Medulla oblongata (tissue), 1 donor: ENCODE results near the gene GRIN2B.

Experiments used
- DNase-seq: peaks from one replicate; pipeline ENCODE4 v3.0.0-alpha.2; 2015; ENCODE audit errors: extremely low spot score

GRIN2B gene

GRCh38 chr12:13956060-13956590, 25.3 kb downstream of the GRIN2B start:
- DNase-seq, result peak; percentile 50

- DNase-seq, result no peak
Observed at GRCh38 chr12:13952096-13952495, 29.3 kb downstream of the GRIN2B start.

- no peak for DNase-seq
Observed at GRCh38 chr12:13950502-13950901, 30.9 kb downstream of the GRIN2B start.

GRCh38 chr12:13948621-13949020, 32.8 kb downstream of the GRIN2B start:
- DNase-seq, result no peak

GRCh38 chr12:13947276-13947946, 34.0 kb downstream of the GRIN2B start:
- DNase-seq, result no peak

- no peak for DNase-seq
Observed at GRCh38 chr12:13945641-13946040, 35.8 kb downstream of the GRIN2B start.

GRCh38 chr12:13945236-13945635, 36.2 kb downstream of the GRIN2B start:
- DNase-seq, result no peak

- no peak for DNase-seq
Observed at GRCh38 chr12:13942826-13943225, 38.6 kb downstream of the GRIN2B start.

GRCh38 chr12:13941258-13942249, 39.8 kb downstream of the GRIN2B start:
- DNase-seq, result peak; percentile 75

- DNase-seq, result no peak
Observed at GRCh38 chr12:13940335-13940865, 41.0 kb downstream of the GRIN2B start.

GRCh38 chr12:13937735-13938134, 43.7 kb downstream of the GRIN2B start:
- DNase-seq, result no peak

GRCh38 chr12:13935169-13935568, 46.2 kb downstream of the GRIN2B start:
- DNase-seq, result no peak
